Uterus (tissue), 4 donors: Measurements from ENCODE around the gene ALLC. TPM values are rescaled to one million over a fixed set of nuclear protein-coding genes. Genes with fewer than 3 reads are reported as not detected.

Source experiments
- DNase-seq, 2 donors: peaks; one replicate each; pipeline ENCODE4 v3.0.0-alpha.2; 2019 to 2020
- H3K27ac ChIP-seq, 2 donors: fragments of 200-600 bp; sonication (generic); 1 replicate in 1 of 2; 2 replicates in 1 of 2; pipeline ENCODE4 v1.5.1; 2016 to 2018
- H3K27me3 ChIP-seq, 2 donors: fragments of 200-600 bp; sonication (generic); one replicate each; pipeline ENCODE4 v1.5.1; 2018 to 2019; ENCODE audit warnings: control low read depth in 1 of 2
- H3K36me3 ChIP-seq, 2 donors: fragments of 200-600 bp; sonication (generic); one replicate each; pipeline ENCODE4 v1.5.1; 2019; ENCODE audit warnings: control low read depth in 1 of 2
- H3K4me1 ChIP-seq, 2 donors: fragments of 200-600 bp; sonication (generic); one replicate each; pipeline ENCODE4 v1.5.1; 2018 to 2019; ENCODE audit warnings: control low read depth in 1 of 2
- H3K4me3 ChIP-seq, 2 donors: fragments of 200-600 bp; sonication (generic); 1 replicate in 1 of 2; 2 replicates in 1 of 2; pipeline ENCODE4 v1.5.1; 2018 to 2019; ENCODE audit warnings: mild to moderate bottlenecking in 1 of 2
- H3K9me3 ChIP-seq, 2 donors: fragments of 200-600 bp; sonication (generic); one replicate each; pipeline ENCODE4 v1.5.1; 2019; ENCODE audit warnings: control low read depth in 1 of 2
- POLR2A ChIP-seq, 2 donors: fragments of 450-650 bp; IDR thresholded peaks; one replicate each; pipeline ENCODE4 v1.6.1; 2016; ENCODE audit warnings: antibody characterized with exemption in 2 of 2, mild to moderate bottlenecking in 1 of 2, moderate library complexity in 1 of 2
- intact Hi-C: fragments of 100-400 bp; cut with DNase I; formaldehyde crosslinking; loops from one replicate; pipeline ENCODE4 v1.15.1; 2023; ENCODE audit warnings: low total_unique reads
- total RNA-seq, 4 donors: library from RNA; depleted of rRNA in 3 of 4; stranded (reverse); fragments of >200 nt in 3 of 4; gene quantifications; one replicate each; pipeline versions ENCODE4 v1.1.0 to v1.2.4, GENCODE V29; 2014 to 2023
- TF ChIP-seq, protein P1 (sequence below), 4 experiments: fragments of 200-600 bp in 2 of 4; fragments of 450-650 bp in 2 of 4; sonication (generic) in 2 of 4; IDR thresholded peaks; one replicate each; pipeline ENCODE4 v1.5.1; 2016 to 2019; ENCODE audit warnings: antibody characterized with exemption in 4 of 4, mild to moderate bottlenecking in 2 of 4, moderate library complexity in 1 of 4
- donor health status: DM: yes; HTN: yes; CAD: no.

Gene ALLC
- total RNA-seq, 4 donors from 2014 or later: not detected

GRCh38 chr2:3669656-3670055 is 11.7 kb downstream of the ALLC start:
- no peak for DNase-seq
- no peaks in the 10 kb centered on the region for H3K27me3 ChIP-seq
- H3K27ac ChIP-seq: no peak overlapping the region
- no peaks in the 10 kb centered on the region for H3K9me3 ChIP-seq
- H3K4me3 ChIP-seq: no peak overlapping the region
- H3K4me1 ChIP-seq: no peaks in the 10 kb centered on the region
- no peaks in the 10 kb centered on the region for H3K36me3 ChIP-seq
- intact Hi-C loops: no loop called here
- TF ChIP-seq POLR2A (IDR thresholded peaks at IDR 0.05): no peak
- TF ChIP-seq, protein P1, sequence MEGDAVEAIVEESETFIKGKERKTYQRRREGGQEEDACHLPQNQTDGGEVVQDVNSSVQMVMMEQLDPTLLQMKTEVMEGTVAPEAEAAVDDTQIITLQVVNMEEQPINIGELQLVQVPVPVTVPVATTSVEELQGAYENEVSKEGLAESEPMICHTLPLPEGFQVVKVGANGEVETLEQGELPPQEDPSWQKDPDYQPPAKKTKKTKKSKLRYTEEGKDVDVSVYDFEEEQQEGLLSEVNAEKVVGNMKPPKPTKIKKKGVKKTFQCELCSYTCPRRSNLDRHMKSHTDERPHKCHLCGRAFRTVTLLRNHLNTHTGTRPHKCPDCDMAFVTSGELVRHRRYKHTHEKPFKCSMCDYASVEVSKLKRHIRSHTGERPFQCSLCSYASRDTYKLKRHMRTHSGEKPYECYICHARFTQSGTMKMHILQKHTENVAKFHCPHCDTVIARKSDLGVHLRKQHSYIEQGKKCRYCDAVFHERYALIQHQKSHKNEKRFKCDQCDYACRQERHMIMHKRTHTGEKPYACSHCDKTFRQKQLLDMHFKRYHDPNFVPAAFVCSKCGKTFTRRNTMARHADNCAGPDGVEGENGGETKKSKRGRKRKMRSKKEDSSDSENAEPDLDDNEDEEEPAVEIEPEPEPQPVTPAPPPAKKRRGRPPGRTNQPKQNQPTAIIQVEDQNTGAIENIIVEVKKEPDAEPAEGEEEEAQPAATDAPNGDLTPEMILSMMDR (IDR thresholded peaks at IDR 0.05): no peak

DNA sequence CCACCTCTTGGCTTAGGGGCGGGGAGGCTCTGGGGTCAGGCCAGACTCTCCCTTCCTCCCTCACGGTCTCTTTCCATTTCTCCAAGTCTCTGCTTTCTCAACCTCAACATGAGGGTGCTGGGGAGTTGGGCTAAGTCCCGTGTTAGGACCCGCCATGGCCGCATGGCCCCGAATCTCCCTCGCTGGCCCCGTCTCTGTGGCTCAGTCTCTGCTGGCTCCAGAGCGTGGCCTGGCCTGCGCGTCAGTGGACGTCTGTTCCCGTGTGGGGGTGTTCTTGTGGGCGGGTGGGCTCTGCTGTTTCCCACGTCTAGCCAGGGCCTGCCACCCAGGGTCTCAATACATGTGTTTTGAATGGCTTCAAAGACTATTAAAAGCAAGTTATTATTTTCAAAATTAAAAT is 12.4 kb downstream of the ALLC start:
- Histone ChIP-seq H3K9me3 (no peaks in the 10 kb centered on the region), H3K36me3 (no peaks in the 10 kb centered on the region), H3K27ac (no peak overlapping the region), H3K27me3 (no peaks in the 10 kb centered on the region), H3K4me3 (no peak overlapping the region), H3K4me1 (no peaks in the 10 kb centered on the region)
- DNase-seq: no peak
- intact Hi-C loops: no loop called here
- TF ChIP-seq, protein P1 (IDR thresholded peaks at IDR 0.05): no peak
- TF ChIP-seq POLR2A (IDR thresholded peaks at IDR 0.05): no peak

DNA sequence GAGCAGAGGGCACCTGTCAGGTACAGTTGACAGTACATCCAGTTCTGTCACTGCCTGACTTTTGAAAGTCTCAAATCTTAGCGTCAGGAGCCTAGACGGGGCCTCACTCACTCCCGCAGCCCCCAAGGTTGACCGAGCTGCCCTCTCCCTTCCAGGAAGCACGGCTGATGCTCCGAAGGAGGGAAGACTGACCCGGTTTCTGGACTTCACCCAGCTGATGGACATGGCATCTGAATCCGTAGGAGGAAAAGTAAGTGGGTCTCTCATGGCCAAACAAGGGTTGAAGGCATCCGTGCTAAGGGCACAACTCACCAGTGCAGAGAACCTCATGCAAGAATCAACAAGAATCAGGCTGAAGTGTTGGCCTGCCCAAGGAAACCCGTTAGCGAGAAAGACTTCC is 12.9 kb downstream of the ALLC start:
- H3K36me3 ChIP-seq: no peaks in the 10 kb centered on the region
- H3K4me1 ChIP-seq: no peaks in the 10 kb centered on the region
- intact Hi-C loops: no loop called here
- no peaks in the 10 kb centered on the region for H3K9me3 ChIP-seq
- no peak for DNase-seq
- TF ChIP-seq POLR2A (IDR thresholded peaks at IDR 0.05): no peak
- TF ChIP-seq, protein P1 (IDR thresholded peaks at IDR 0.05): no peak
- no peaks in the 10 kb centered on the region for H3K27me3 ChIP-seq
- no peak overlapping the region for H3K4me3 ChIP-seq
- no peak overlapping the region for H3K27ac ChIP-seq

DNA sequence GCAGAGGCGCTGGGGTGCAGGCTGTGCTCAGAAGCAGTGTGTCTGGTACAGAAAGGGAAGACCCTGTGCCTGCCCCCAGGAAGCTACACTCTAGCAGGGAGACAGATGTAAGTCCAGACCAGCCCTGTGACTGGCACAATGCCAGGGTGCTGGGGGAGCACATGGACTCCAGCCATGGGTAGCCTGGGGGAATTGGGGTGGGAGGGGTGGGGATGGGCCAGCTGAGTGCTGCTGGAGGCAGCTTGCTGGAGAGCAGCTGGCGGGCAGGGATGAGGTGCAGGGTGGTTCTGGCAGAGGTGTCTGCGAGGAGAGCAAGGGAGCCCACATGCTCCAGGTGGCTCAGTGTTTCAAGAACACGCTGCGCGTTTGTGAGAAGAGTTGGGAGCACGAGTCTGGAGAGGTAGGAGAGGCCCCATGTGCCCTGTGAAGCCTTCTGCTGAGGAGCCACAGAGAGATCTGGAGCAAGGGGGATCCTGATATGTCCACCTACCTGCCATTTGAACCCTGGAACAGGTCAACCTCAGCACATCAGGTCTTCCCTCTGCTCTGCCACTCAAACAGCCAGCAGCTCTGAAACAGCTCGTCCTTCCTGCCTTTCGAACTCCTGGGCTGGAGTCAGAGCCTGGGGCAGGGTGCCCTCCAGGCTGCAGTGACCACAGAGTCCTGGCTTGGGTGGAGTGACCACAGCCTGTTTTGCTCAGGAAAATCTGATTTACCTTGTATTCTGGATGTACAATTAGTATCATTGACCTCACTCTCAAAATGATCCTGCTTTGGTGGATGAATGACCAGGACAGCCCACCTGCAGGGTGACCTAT is 15.1 kb downstream of the ALLC start:
- no peaks in the 10 kb centered on the region for H3K36me3 ChIP-seq
- TF ChIP-seq POLR2A (IDR thresholded peaks at IDR 0.05): no peak
- TF ChIP-seq, protein P1 (IDR thresholded peaks at IDR 0.05): no peak
- no peaks in the 10 kb centered on the region for H3K27me3 ChIP-seq
- H3K4me3 ChIP-seq: no peak overlapping the region
- no peaks in the 10 kb centered on the region for H3K4me1 ChIP-seq
- intact Hi-C loops: no loop called here
- DNase-seq: no peak
- H3K9me3 ChIP-seq: no peaks in the 10 kb centered on the region
- H3K27ac ChIP-seq: no peak overlapping the region

DNA sequence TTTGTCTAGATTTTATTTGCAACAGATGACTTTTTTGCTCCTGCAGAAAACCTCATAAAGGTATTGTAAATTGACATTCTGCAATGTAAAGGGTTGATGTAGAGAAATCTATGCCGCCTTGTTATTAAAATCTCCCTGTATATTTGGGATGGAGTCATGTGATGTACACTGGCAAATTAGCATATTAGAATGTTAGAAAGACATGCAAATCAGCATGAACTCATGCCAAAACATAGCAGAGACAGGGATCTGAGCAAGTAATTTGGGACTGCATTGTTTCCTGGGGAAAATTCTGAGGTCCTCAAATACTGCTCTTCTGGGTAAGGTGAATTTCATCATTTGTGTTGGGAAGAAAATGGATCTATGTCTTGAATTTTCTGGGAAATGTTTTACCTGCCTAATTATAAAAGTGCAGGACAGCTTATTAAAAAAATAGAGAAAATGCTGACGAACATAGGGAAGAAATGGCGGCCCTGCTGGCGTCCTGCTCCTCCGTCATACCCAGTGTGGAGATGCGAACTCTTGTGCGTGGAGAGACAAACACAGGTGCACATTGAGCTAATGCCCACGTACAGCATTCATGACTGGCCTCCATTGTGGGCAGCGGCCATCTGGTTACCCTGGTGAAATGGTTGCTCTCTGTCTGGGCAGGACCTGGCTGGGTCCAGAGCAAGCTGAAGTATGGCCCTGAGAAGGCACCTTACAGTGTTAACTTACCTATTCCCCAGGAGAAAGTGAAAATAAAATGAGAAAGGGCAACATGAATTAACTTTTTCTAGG is 16.3 kb downstream of the ALLC start:
- no peak overlapping the region for H3K27ac ChIP-seq
- no peak for TF ChIP-seq POLR2A (IDR thresholded peaks at IDR 0.05)
- TF ChIP-seq, protein P1 (IDR thresholded peaks at IDR 0.05): no peak

More for the DNA sequence above, 16.3 kb downstream of the ALLC start:
- Histone ChIP-seq H3K27me3 (no peaks in the 10 kb centered on the region), H3K4me3 (no peak overlapping the region), H3K9me3 (no peaks in the 10 kb centered on the region), H3K36me3 (no peaks in the 10 kb centered on the region), H3K4me1 (no peaks in the 10 kb centered on the region)
- DNase-seq: no peak
- intact Hi-C loops: no loop called here
